OCI-LY7 (cell line): ENCODE results near the gene CHCHD6.

Experiments
- EZH2phosphoT487 ChIP-seq: fragments of 200-600 bp; sonication (generic); IDR thresholded peaks from 2 replicates; pipeline ENCODE4 v1.6.1; 2018; ENCODE audit warnings: low read depth, borderline replicate concordance, mild to moderate bottlenecking, mixed run types, antibody characterized with exemption, low read length, moderate library complexity, mixed read lengths
- TF ChIP-seq, protein P1 (sequence below): fragments of 200-600 bp; sonication (generic); conservative IDR thresholded peaks from 2 replicates; pipeline ENCODE4 v1.5.1; 2014; ENCODE audit warnings: mild to moderate bottlenecking, antibody characterized with exemption, low read length, moderate library complexity, mixed read lengths

DNA sequence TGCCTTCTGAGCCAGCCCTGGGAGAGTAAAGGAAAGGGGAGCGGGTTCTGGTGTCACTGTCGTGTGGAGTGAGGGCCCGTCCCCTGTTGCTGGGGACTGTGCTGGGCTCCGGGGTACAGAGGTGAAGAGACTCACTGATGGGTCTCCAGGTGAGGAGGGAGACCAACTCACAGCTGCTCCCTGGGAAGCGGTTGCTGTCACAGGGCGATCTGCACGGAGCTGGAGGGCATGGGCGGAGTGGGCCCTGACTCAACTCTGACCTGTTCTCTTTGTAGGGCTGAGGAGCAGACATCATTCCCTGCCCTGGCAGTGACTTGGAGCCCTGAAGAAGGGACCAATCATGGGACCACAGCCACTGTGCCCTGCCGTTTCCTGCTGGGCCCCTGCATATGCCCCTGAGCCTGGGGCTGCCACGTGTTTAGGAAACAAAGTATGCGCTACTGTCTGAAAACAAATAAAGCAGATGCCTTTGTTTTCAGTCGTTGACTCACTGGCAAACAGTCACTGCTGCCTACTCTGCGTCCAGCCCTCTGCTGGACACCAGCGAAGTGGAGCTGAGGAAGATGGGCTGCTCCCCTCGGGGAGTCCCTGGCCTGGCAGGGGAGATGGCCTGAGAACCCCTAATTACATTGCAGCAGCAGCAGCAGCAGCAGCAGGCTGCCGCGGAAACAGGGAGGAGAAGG is 256.0 kb downstream of the CHCHD6 start:
- TF ChIP-seq, protein P1, sequence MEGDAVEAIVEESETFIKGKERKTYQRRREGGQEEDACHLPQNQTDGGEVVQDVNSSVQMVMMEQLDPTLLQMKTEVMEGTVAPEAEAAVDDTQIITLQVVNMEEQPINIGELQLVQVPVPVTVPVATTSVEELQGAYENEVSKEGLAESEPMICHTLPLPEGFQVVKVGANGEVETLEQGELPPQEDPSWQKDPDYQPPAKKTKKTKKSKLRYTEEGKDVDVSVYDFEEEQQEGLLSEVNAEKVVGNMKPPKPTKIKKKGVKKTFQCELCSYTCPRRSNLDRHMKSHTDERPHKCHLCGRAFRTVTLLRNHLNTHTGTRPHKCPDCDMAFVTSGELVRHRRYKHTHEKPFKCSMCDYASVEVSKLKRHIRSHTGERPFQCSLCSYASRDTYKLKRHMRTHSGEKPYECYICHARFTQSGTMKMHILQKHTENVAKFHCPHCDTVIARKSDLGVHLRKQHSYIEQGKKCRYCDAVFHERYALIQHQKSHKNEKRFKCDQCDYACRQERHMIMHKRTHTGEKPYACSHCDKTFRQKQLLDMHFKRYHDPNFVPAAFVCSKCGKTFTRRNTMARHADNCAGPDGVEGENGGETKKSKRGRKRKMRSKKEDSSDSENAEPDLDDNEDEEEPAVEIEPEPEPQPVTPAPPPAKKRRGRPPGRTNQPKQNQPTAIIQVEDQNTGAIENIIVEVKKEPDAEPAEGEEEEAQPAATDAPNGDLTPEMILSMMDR = no peak
- no peak for TF ChIP-seq EZH2phosphoT487
